Naive thymus-derived CD8-positive, alpha-beta T cell (primary cell): Measurements from ENCODE around the gene RUNX3. TPM values are rescaled to one million over a fixed set of nuclear protein-coding genes. Genes with fewer than 3 reads are reported as not detected.

ENCODE experiments used
- ATAC-seq, 2 donors: fragments of 150-1000 bp; cut with Tn5 transposase in 1 of 2; sonication (Bioruptor Pico), chemical (Tn5 transposase) in 1 of 2; 1 replicate in 1 of 2; 2 replicates in 1 of 2; pipeline ENCODE4 v1.10.0; 2021; ENCODE audit warnings: mild to moderate bottlenecking in 2 of 2, moderate library complexity in 2 of 2
- POLR2A ChIA-PET: fragments of 350-600 bp; sonication (Branson Sonifier 250); formaldehyde crosslinking; loops from one replicate; lab custom pipeline; 2021; ENCODE audit warnings: antibody characterized with exemption; lab: Charles Lee
- DNase-seq, 10 donors: peaks; one replicate each; pipeline versions ENCODE4 v3.0.0 to v3.0.0-alpha.2; 2020 to 2022
- H3K27ac Mint-ChIP-seq, 10 donors: one replicate each; pipeline ENCODE4 v1.8.0; 2020 to 2022; ENCODE audit warnings: mild to moderate bottlenecking in 10 of 10, mixed read lengths in 10 of 10, moderate library complexity in 4 of 10, inconsistent platforms in 1 of 10
- H3K27me3 Mint-ChIP-seq, 5 donors: one replicate each; pipeline ENCODE4 v1.8.0; 2021 to 2022; ENCODE audit warnings: mixed read lengths in 5 of 5
- H3K36me3 Mint-ChIP-seq, 3 donors: one replicate each; pipeline ENCODE4 v1.8.0; 2020 to 2022; ENCODE audit warnings: mixed read lengths in 3 of 3, mild to moderate bottlenecking in 2 of 3, inconsistent platforms in 1 of 3
- H3K4me1 Mint-ChIP-seq, 4 donors: one replicate each; pipeline ENCODE4 v1.8.0; 2021 to 2022; ENCODE audit warnings: mixed read lengths in 4 of 4
- H3K4me3 Mint-ChIP-seq, 10 donors: one replicate each; pipeline ENCODE4 v1.8.0; 2020 to 2022; ENCODE audit warnings: mild to moderate bottlenecking in 10 of 10, mixed read lengths in 10 of 10, moderate library complexity in 6 of 10, inconsistent platforms in 1 of 10
- H3K9me3 Mint-ChIP-seq, 9 donors: one replicate each; pipeline ENCODE4 v1.8.0; 2020 to 2022; ENCODE audit warnings: mixed read lengths in 9 of 9, mild to moderate bottlenecking in 3 of 9, inconsistent platforms in 1 of 9, moderate library complexity in 1 of 9
- polyA plus RNA-seq, 3 donors: library from polyadenylated mRNA; unstranded; fragments of 300-500 nt; fragmentation: Illumina TruSeq; gene quantifications; one replicate each; pipeline ENCODE4 v1.2.3, GENCODE V29; 2021
- total RNA-seq, 8 experiments: library from RNA in 2 of 8; stranded (reverse) in 2 of 8; gene quantifications; one replicate each; pipeline ENCODE4 v1.2.3 and lab custom pipeline; 2021 to 2026

RUNX3 gene
- total and polyA plus RNA-seq, 5 experiments from 2014 or later = 22.0 to 95.3 (median 64.0) TPM

- Mint-ChIP-seq H3K9me3 (peaks cover 0 to 8% (median 6%) of the 10 kb centered on the region in 9 donors), H3K27ac (peak overlapping the region; percentile 81 to 97 (median 90)), H3K36me3 (peaks cover 0 to 7% (median 0%) of the 10 kb centered on the region in 3 donors), H3K27me3 (no peaks in the 10 kb centered on the region), H3K4me1 (peaks cover 41 to 81% (median 75%) of the 10 kb centered on the region in 4 donors), H3K4me3 (peak overlapping the region; percentile 62 to 88 (median 72))
- POLR2A ChIA-PET = interaction anchor here (0.5 to 10.3 kb wide), 15 partner anchors 8 to 1082 kb away, joined by 3 to 137 read pairs (median 4); partner anchors contain the start of gene RUNX3
- ATAC-seq = peak; percentile 7 to 25
- DNase-seq = no peak
Observed at GRCh38 chr1:24969596-24970398, 39.7 kb upstream of the RUNX3 start.

DNA sequence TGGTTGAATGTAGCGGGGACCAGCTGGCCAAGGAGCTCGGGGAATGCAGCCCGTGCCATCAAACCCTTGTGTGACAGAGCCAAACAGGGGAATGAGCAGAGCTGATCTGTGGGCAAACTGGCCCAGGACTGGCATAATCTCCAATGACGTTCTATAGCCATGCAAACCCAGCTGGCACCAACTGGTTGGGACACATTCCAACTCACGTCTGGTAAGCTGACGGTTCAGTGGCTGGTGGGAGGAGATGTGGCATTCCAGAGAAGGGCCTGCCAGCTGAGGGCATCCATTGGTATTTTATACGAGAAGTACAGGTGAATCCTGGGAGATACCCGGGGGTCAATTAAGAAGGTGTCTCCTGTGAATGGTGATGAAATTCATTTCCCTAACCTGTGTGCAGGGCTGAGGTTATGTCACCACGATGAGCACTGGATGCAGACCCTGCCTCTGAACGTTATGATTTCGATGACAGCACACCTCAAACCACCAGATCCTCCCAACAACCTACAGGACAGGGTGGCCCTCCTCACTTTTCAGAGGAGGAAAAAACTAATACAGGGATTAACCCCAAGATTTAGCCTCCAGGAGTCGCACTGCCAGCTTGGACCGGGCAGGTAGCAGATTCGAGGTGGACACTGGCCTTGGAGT lies 39.0 kb upstream of the RUNX3 start:
- DNase-seq = no peak
- Mint-ChIP-seq H3K36me3 (no peaks in the 10 kb centered on the region), H3K27ac (peak overlapping the region in 9 of 10 donors; percentile 77 to 91 (median 82)), H3K4me1 (peaks cover 40 to 78% (median 76%) of the 10 kb centered on the region in 4 donors), H3K9me3 (peaks cover 0 to 3% (median 0%) of the 10 kb centered on the region in 9 donors), H3K27me3 (no peaks in the 10 kb centered on the region), H3K4me3 (peak overlapping the region; percentile 12 to 76 (median 46))
- POLR2A ChIA-PET = interaction anchor here (1.0 to 10.3 kb wide), 8 partner anchors 15 to 66 kb away, joined by 3 to 137 read pairs (median 10); partner anchors contain the start of gene RUNX3
- ATAC-seq = no peak

- H3K27ac Mint-ChIP-seq = peak overlapping the region; percentile 49 to 90 (median 76)
- H3K4me3 Mint-ChIP-seq = no peak overlapping the region
- no peaks in the 10 kb centered on the region for H3K27me3 Mint-ChIP-seq
- H3K36me3 Mint-ChIP-seq = no peaks in the 10 kb centered on the region
- peaks cover 44 to 82% (median 77%) of the 10 kb centered on the region in 4 donors for H3K4me1 Mint-ChIP-seq
- DNase-seq (no peak), ATAC-seq (no peak)
- POLR2A ChIA-PET = interaction anchor here (0.7 to 10.3 kb wide), 7 partner anchors 13 to 132 kb away, joined by 3 to 137 read pairs (median 81); partner anchors contain the start of gene RUNX3
- H3K9me3 Mint-ChIP-seq = peaks cover 0 to 1% (median 0%) of the 10 kb centered on the region in 9 donors
Observed at GRCh38 chr1:24967962-24968361, 37.9 kb upstream of the RUNX3 start.

DNA sequence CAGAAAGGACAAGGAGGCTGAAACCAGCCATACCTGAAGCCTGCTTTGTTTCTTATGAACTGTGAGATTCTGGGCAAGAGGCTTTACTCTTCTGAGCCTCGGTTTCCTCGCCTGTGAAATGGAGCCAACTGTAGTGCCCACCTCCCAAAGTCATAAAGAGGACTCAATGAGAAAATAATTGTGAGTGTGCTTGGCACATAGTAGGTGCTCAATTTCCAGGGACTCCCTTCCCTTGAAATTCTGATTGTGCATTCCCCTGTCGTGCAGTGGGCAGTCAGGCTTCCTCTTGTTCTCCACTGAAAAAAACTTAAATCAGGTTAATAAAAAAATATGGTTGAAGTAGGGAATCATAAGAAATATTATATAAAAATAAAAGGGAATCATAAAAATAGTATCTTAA lies 37.5 kb upstream of the RUNX3 start:
- no peaks in the 10 kb centered on the region for H3K36me3 Mint-ChIP-seq
- POLR2A ChIA-PET = interaction anchor here (0.7 to 10.3 kb wide), 8 partner anchors 13 to 132 kb away, joined by 3 to 137 read pairs (median 72); partner anchors contain the start of gene RUNX3
- DNase-seq (no peak), ATAC-seq (no peak)
- peak overlapping the region in 3 of 10 donors; percentile 90 to 98 (median 95) for H3K27ac Mint-ChIP-seq
- no peaks in the 10 kb centered on the region for H3K27me3 Mint-ChIP-seq
- peaks cover 0 to 1% (median 0%) of the 10 kb centered on the region in 9 donors for H3K9me3 Mint-ChIP-seq
- H3K4me1 Mint-ChIP-seq = peaks cover 45 to 82% (median 77%) of the 10 kb centered on the region in 4 donors
- H3K4me3 Mint-ChIP-seq = no peak overlapping the region

DNA sequence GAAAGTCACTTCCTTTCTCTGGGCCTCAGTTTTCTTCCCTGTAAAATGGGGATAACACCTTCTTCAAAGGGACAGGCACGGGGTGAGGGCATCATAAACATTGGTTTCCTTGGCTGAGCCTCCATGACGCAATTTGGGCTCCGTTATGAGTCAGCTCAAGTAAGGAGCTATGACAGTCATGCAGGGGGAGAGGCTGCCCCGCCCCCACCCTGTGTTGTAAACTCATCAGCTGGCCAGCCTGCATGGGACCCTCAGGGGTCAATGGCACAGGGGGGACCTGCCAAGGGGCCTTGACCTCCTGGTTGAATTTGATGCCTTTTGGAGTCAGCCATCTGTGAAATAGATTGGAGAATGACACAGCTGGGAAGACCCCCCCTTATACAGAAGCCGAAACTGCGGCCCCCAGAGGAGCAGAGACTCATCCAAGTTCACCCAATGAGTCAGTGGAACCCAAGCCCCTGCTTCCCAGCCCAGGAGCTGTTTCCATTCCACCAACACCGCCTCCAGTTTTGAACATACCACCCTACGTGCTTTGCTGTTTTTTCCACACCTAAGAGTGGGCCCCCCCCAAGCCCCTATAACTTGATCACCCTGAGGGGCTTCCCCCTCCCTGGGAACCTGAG lies 36.8 kb upstream of the RUNX3 start:
- POLR2A ChIA-PET = interaction anchor here (1.2 to 10.3 kb wide), 7 partner anchors 14 to 68 kb away, joined by 3 to 137 read pairs (median 81); partner anchors contain the start of gene RUNX3
- H3K27ac Mint-ChIP-seq = peak overlapping the region; percentile 41 to 98 (median 96)
- H3K36me3 Mint-ChIP-seq = peaks cover 0 to 2% (median 0%) of the 10 kb centered on the region in 3 donors
- H3K4me3 Mint-ChIP-seq = peak overlapping the region in 4 of 10 donors; percentile 19 to 48 (median 31)
- H3K9me3 Mint-ChIP-seq = peaks cover 0 to 1% (median 0%) of the 10 kb centered on the region in 9 donors
- H3K4me1 Mint-ChIP-seq = peaks cover 47 to 82% (median 77%) of the 10 kb centered on the region in 4 donors
- H3K27me3 Mint-ChIP-seq = no peaks in the 10 kb centered on the region
- DNase-seq = peak in 1 of 10 donors; percentile 29
- no peak for ATAC-seq

GRCh38 chr1:24966121-24966723 lies 36.1 kb upstream of the RUNX3 start:
- no peak for DNase-seq
- H3K27me3 Mint-ChIP-seq = no peaks in the 10 kb centered on the region

GRCh38 chr1:24965571-24965930 lies 35.5 kb upstream of the RUNX3 start:
- no peak for DNase-seq
- peaks cover 43 to 82% (median 77%) of the 10 kb centered on the region in 4 donors for H3K4me1 Mint-ChIP-seq
- peaks cover 0 to 4% (median 0%) of the 10 kb centered on the region in 3 donors for H3K36me3 Mint-ChIP-seq
- no peaks in the 10 kb centered on the region for H3K27me3 Mint-ChIP-seq
- H3K27ac Mint-ChIP-seq = peak overlapping the region; percentile 78 to 98 (median 96)
- H3K4me3 Mint-ChIP-seq = peak overlapping the region in 7 of 10 donors; percentile 39 to 97 (median 53)
- peaks cover 0 to 1% (median 0%) of the 10 kb centered on the region in 9 donors for H3K9me3 Mint-ChIP-seq
- POLR2A ChIA-PET = interaction anchor here (0.5 to 10.3 kb wide), 19 partner anchors 9 to 1364 kb away, joined by 3 to 137 read pairs (median 11); partner anchors contain the start of genes RUNX3 and SYF2
- ATAC-seq = no peak

More at GRCh38 chr1:24966121-24966723, 36.1 kb upstream of the RUNX3 start:
- peaks cover 0 to 1% (median 0%) of the 10 kb centered on the region in 9 donors for H3K9me3 Mint-ChIP-seq
- no peak for ATAC-seq
- H3K4me1 Mint-ChIP-seq = peaks cover 46 to 82% (median 77%) of the 10 kb centered on the region in 4 donors
- H3K36me3 Mint-ChIP-seq = peaks cover 0 to 4% (median 0%) of the 10 kb centered on the region in 3 donors
- POLR2A ChIA-PET = interaction anchor here (1.2 to 10.3 kb wide), 8 partner anchors 13 to 69 kb away, joined by 3 to 137 read pairs (median 60); partner anchors contain the start of gene RUNX3
- H3K4me3 Mint-ChIP-seq = peak overlapping the region in 6 of 10 donors; percentile 19 to 97 (median 38)
- peak overlapping the region; percentile 78 to 98 (median 96) for H3K27ac Mint-ChIP-seq

DNA sequence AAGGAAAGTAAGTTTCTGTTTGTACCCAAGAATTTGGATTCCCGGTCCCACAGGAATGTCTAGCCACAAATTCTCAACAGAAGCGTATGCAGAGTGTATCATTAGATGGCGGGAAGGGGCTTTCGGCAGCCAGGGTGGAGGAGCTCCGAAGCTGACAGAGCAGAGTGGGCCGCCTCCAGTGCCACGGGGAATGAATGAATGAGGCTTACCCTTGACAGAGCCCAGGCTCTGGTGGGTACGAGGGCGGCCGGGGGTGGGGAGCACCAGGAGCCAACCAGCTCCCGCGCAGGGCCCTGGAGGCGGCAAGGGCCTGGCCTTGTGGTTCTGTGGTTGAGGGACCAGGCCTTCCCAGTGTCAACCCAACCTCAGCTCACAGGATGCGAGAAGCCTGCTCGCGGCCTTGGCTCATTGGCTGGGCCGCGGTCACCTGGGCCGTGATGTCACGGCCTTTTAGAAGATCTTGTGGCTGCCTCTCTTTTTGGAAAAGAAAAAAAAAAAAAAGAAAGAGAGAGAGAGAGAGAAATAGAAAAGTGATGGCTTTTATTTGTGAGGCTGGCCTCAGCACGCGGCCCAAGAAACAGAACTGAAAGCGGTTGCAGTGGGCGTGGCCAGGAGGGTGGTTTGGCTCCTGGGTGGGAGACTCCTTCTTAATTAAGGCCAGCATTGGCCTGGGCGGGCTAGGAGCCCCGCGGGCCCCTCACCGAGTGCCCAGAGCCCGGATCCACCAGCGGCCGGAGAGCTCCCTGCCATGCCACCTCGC lies 34.9 kb upstream of the RUNX3 start:
- H3K27me3 Mint-ChIP-seq = no peaks in the 10 kb centered on the region
- H3K4me3 Mint-ChIP-seq = peak overlapping the region; percentile 86 to 97 (median 93)
- ATAC-seq (peak; percentile 84 to 93), DNase-seq (peak; percentile 71 to 96 (median 92))
- peaks cover 0 to 4% (median 0%) of the 10 kb centered on the region in 3 donors for H3K36me3 Mint-ChIP-seq
- H3K27ac Mint-ChIP-seq = peak overlapping the region; percentile 95 to 98 (median 96)
- peaks cover 40 to 81% (median 77%) of the 10 kb centered on the region in 4 donors for H3K4me1 Mint-ChIP-seq
- peaks cover 0 to 1% (median 0%) of the 10 kb centered on the region in 9 donors for H3K9me3 Mint-ChIP-seq
- POLR2A ChIA-PET = interaction anchor here (0.5 to 10.3 kb wide), 24 partner anchors 9 to 1364 kb away, joined by 3 to 137 read pairs (median 5); partner anchors contain the start of genes RUNX3 and SYF2

GRCh38 chr1:24963943-24964693 lies 34.0 kb upstream of the RUNX3 start:
- H3K27ac Mint-ChIP-seq = peak overlapping the region; percentile 95 to 98 (median 96)
- peaks cover 44 to 83% (median 78%) of the 10 kb centered on the region in 4 donors for H3K4me1 Mint-ChIP-seq
- no peak for DNase-seq
- no peak for ATAC-seq
- peak overlapping the region; percentile 86 to 97 (median 93) for H3K4me3 Mint-ChIP-seq
- no peaks in the 10 kb centered on the region for H3K27me3 Mint-ChIP-seq
- POLR2A ChIA-PET = interaction anchor here (0.7 to 10.3 kb wide), 22 partner anchors 8 to 269 kb away, joined by 3 to 137 read pairs (median 6); partner anchors contain the start of genes RUNX3 and SYF2
- H3K9me3 Mint-ChIP-seq = peaks cover 0 to 1% (median 0%) of the 10 kb centered on the region in 9 donors
- peaks cover 0 to 4% (median 0%) of the 10 kb centered on the region in 3 donors for H3K36me3 Mint-ChIP-seq
